ENCODE measurements around the gene ANKS3.

Gene ANKS3

GRCh38 chr16:4646773-4647643 lies 87.1 kb downstream of the ANKS3 start:
- H3K4me1 Mint-ChIP-seq: peaks cover 21% of the 10 kb centered on the region
- H3K9me3 Mint-ChIP-seq: no peaks in the 10 kb centered on the region
- DNase-seq (ENCODE audit: low spot score in 2 of 2) (no peak), ATAC-seq (ENCODE audit: low read depth) (no peak)
- no peak overlapping the region for H3K27ac Mint-ChIP-seq
- no peaks in the 10 kb centered on the region for H3K27me3 Mint-ChIP-seq
- peaks cover 7% of the 10 kb centered on the region for H3K36me3 Mint-ChIP-seq
- no peak overlapping the region for H3K4me3 Mint-ChIP-seq
